GM19324 (cell line): ENCODE measurements around the gene PTCD3.

Source experiments
- ATAC-seq: cut with Tn5 transposase; IDR thresholded peaks from one replicate; pipeline ENCODE4 v1.9.1; 2021; ENCODE audit warnings: mild to moderate bottlenecking, moderate library complexity; ENCODE audit not compliant: unreplicated experiment, low FRiP score

Gene PTCD3

GRCh38 chr2:86105969-86106945 lies at the start of gene PTCD3:
TSS of gene PTCD3 (plus strand) at chr2:86106235. CDS start at chr2:86106248, 13 bp downstream.
- ATAC-seq: peak; percentile 90

GRCh38 chr2:86056590-86057331 lies 49.3 kb upstream of the PTCD3 start:
- no peak for ATAC-seq

GRCh38 chr2:86062043-86062442 lies 44.0 kb upstream of the PTCD3 start:
- no peak for ATAC-seq

- ATAC-seq: no peak
Measured at GRCh38 chr2:86064006-86064405, 42.0 kb upstream of the PTCD3 start.

- ATAC-seq: no peak
Measured at GRCh38 chr2:86065512-86065911, 40.5 kb upstream of the PTCD3 start.

GRCh38 chr2:86066007-86066578 lies 39.9 kb upstream of the PTCD3 start:
- no peak for ATAC-seq

GRCh38 chr2:86066915-86067314 lies 39.1 kb upstream of the PTCD3 start:
- no peak for ATAC-seq

- ATAC-seq: no peak
Measured at GRCh38 chr2:86068136-86068588, 37.9 kb upstream of the PTCD3 start.

- ATAC-seq: no peak
Measured at GRCh38 chr2:86068648-86069047, 37.4 kb upstream of the PTCD3 start.

- ATAC-seq: no peak
Measured at GRCh38 chr2:86069091-86069685, 36.8 kb upstream of the PTCD3 start.

GRCh38 chr2:86069783-86070339 lies 36.2 kb upstream of the PTCD3 start:
- no peak for ATAC-seq

GRCh38 chr2:86070868-86071267 lies 35.2 kb upstream of the PTCD3 start:
- ATAC-seq: no peak

- ATAC-seq: peak; percentile 44
Measured at GRCh38 chr2:86072271-86072858, 33.7 kb upstream of the PTCD3 start.

GRCh38 chr2:86073225-86073624 lies 32.8 kb upstream of the PTCD3 start:
- ATAC-seq: no peak

GRCh38 chr2:86074256-86074655 lies 31.8 kb upstream of the PTCD3 start:
- no peak for ATAC-seq

GRCh38 chr2:86074811-86075210 lies 31.2 kb upstream of the PTCD3 start:
- ATAC-seq: no peak

- no peak for ATAC-seq
Measured at GRCh38 chr2:86075886-86076285, 30.1 kb upstream of the PTCD3 start.

- no peak for ATAC-seq
Measured at GRCh38 chr2:86078774-86079545, 27.1 kb upstream of the PTCD3 start.
